T-helper 17 cell (primary cell): ENCODE results near the gene RASL10A. TPM values are rescaled to one million over a fixed set of nuclear protein-coding genes. Genes with fewer than 3 reads are reported as not detected.

ENCODE experiments used
- ATAC-seq: fragments of 150-1000 bp; cut with Tn5 transposase; 2 replicates; pipeline ENCODE4 v1.10.0; 2021; ENCODE audit warnings: mild to moderate bottlenecking, moderate library complexity
- DNase-seq, 3 donors: peaks; one replicate each; pipeline versions ENCODE4 v3.0.0 to v3.0.0-alpha.2; 2020 to 2021
- H3K9me3 ChIP-seq: one replicate; pipeline ENCODE4 v1.7.0; 2013; ENCODE audit warnings: low read length, mild to moderate bottlenecking; ENCODE audit not compliant: control insufficient read depth, poor library complexity, severe bottlenecking
- H3K27ac Mint-ChIP-seq: one replicate; pipeline ENCODE4 v1.8.0; 2022; ENCODE audit warnings: mild to moderate bottlenecking, moderate library complexity, mixed read lengths
- H3K27me3 Mint-ChIP-seq: one replicate; pipeline ENCODE4 v1.8.0; 2022; ENCODE audit warnings: mixed read lengths
- H3K36me3 Mint-ChIP-seq: one replicate; pipeline ENCODE4 v1.8.0; 2022; ENCODE audit warnings: low read depth, mixed read lengths
- H3K4me1 Mint-ChIP-seq: one replicate; pipeline ENCODE4 v1.8.0; 2022; ENCODE audit warnings: mild to moderate bottlenecking, mixed read lengths
- H3K4me3 Mint-ChIP-seq: one replicate; pipeline ENCODE4 v1.8.0; 2022; ENCODE audit warnings: mild to moderate bottlenecking, moderate library complexity, mixed read lengths
- total RNA-seq, 4 donors: library from RNA in 2 of 4; stranded (reverse) in 2 of 4; gene quantifications; one replicate each; pipeline ENCODE4 v1.2.3 and lab custom pipeline; 2022 to 2026

Gene RASL10A
- total RNA-seq, 2 donors from 2014 or later: 0.92 TPM; not detected in 1

- H3K9me3 ChIP-seq: no peaks in the 10 kb centered on the region
- peaks cover 14% of the 10 kb centered on the region for H3K36me3 Mint-ChIP-seq
- H3K4me3 Mint-ChIP-seq: no peak overlapping the region
- no peak overlapping the region for H3K27ac Mint-ChIP-seq
- peaks cover 20% of the 10 kb centered on the region for H3K4me1 Mint-ChIP-seq
- no peaks in the 10 kb centered on the region for H3K27me3 Mint-ChIP-seq
- no peak for DNase-seq
- no peak for ATAC-seq
Measured at GRCh38 chr22:29302402-29302680, 13.2 kb downstream of the RASL10A start.

- H3K27me3 Mint-ChIP-seq: no peaks in the 10 kb centered on the region
- DNase-seq (no peak), ATAC-seq (no peak)
- peaks cover 17% of the 10 kb centered on the region for H3K36me3 Mint-ChIP-seq
- H3K4me1 Mint-ChIP-seq: peaks cover 20% of the 10 kb centered on the region
- H3K27ac Mint-ChIP-seq: peak overlapping the region; percentile 90
- no peak overlapping the region for H3K4me3 Mint-ChIP-seq
- H3K9me3 ChIP-seq: no peaks in the 10 kb centered on the region
Measured at GRCh38 chr22:29301716-29302401, 13.6 kb downstream of the RASL10A start.

GRCh38 chr22:29300807-29301601 is 14.5 kb downstream of the RASL10A start:
- ATAC-seq (peak; percentile 29), DNase-seq (no peak)
- no peaks in the 10 kb centered on the region for H3K27me3 Mint-ChIP-seq
- H3K4me1 Mint-ChIP-seq: peaks cover 16% of the 10 kb centered on the region
- H3K27ac Mint-ChIP-seq: peak overlapping the region; percentile 90
- no peaks in the 10 kb centered on the region for H3K9me3 ChIP-seq
- H3K4me3 Mint-ChIP-seq: peak overlapping the region; percentile 67
- H3K36me3 Mint-ChIP-seq: peaks cover 18% of the 10 kb centered on the region

GRCh38 chr22:29300467-29300806 is 15.1 kb downstream of the RASL10A start:
- Mint-ChIP-seq H3K4me1 (peaks cover 17% of the 10 kb centered on the region), H3K4me3 (no peak overlapping the region), H3K27me3 (no peaks in the 10 kb centered on the region), H3K36me3 (peaks cover 18% of the 10 kb centered on the region), H3K27ac (peak overlapping the region; percentile 90)
- DNase-seq (no peak), ATAC-seq (no peak)
- no peaks in the 10 kb centered on the region for H3K9me3 ChIP-seq

- H3K4me3 Mint-ChIP-seq: peak overlapping the region; percentile 49
- H3K36me3 Mint-ChIP-seq: peaks cover 18% of the 10 kb centered on the region
- DNase-seq (no peak), ATAC-seq (no peak)
- peaks cover 17% of the 10 kb centered on the region for H3K4me1 Mint-ChIP-seq
- peak overlapping the region; percentile 78 for H3K27ac Mint-ChIP-seq
- H3K9me3 ChIP-seq: no peaks in the 10 kb centered on the region
- H3K27me3 Mint-ChIP-seq: no peaks in the 10 kb centered on the region
Measured at GRCh38 chr22:29299136-29299900, 16.2 kb downstream of the RASL10A start.

DNA sequence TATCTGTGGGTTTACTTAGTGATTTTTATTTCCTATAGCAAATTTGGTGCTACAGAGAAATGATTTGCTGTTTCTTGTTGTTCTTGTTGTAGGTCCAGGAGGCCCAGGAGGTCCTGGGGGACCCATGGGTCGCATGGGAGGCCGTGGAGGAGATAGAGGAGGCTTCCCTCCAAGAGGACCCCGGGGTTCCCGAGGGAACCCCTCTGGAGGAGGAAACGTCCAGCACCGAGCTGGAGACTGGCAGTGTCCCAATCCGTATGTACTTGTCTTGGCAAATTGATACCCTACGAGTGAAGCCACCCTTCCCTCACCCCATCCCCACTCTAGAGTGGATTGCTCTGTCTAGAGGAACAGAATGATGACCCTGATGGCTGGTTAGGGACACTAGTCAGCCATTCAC is 16.9 kb downstream of the RASL10A start:
- H3K36me3 Mint-ChIP-seq: peaks cover 18% of the 10 kb centered on the region

DNA sequence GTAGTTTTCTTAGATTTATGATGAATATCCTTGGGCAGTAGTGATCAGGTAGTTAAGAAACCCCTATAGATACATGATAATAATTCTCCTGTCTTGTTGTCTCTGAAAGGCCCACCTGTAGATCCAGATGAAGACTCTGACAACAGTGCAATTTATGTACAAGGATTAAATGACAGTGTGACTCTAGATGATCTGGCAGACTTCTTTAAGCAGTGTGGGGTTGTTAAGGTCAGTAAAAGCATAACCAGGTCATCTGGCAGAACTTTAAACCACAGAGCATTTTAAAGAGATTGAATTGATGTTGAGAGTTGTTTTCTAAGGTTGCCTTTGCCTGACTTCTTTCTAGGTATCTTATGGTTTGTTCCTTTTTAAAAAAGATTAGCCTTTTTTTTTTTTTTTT is 23.1 kb downstream of the RASL10A start:
- ATAC-seq: no peak
- Mint-ChIP-seq H3K27me3 (no peaks in the 10 kb centered on the region), H3K4me1 (peaks cover 11% of the 10 kb centered on the region), H3K4me3 (no peak overlapping the region), H3K36me3 (peaks cover 5% of the 10 kb centered on the region), H3K27ac (peak overlapping the region; percentile 29)
- DNase-seq: no peak
- no peaks in the 10 kb centered on the region for H3K9me3 ChIP-seq

More for the DNA sequence above, 16.9 kb downstream of the RASL10A start:
- H3K9me3 ChIP-seq: no peaks in the 10 kb centered on the region
- ATAC-seq (no peak), DNase-seq (no peak)
- Mint-ChIP-seq H3K4me1 (peaks cover 17% of the 10 kb centered on the region), H3K27ac (no peak overlapping the region), H3K27me3 (no peaks in the 10 kb centered on the region), H3K4me3 (no peak overlapping the region)

- Mint-ChIP-seq H3K4me3 (no peak overlapping the region), H3K36me3 (peaks cover 2% of the 10 kb centered on the region), H3K4me1 (peaks cover 16% of the 10 kb centered on the region), H3K27me3 (no peaks in the 10 kb centered on the region), H3K27ac (no peak overlapping the region)
- ATAC-seq: no peak
- H3K9me3 ChIP-seq: no peaks in the 10 kb centered on the region
- no peak for DNase-seq
Measured at GRCh38 chr22:29291215-29291614, 24.3 kb downstream of the RASL10A start.

DNA sequence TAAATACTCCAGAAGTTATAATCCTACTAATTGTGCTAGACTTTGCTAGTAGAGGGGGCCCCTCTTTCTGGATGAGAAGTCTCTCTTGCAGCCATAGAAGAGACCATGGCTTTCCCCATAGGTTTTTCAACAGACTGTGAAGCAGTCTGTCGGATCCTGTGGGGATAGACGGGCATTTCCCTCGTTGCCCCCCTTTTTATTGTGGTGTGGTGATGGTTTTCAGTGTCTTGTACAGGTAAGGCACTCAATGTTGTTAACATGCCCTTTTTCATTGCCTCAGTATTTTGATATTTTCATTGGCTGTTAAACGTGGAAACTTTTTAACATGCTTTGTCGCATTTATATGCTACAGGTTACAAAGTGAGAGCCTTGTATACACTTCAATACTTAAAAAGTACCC is 25.4 kb downstream of the RASL10A start:
- no peak overlapping the region for H3K4me3 Mint-ChIP-seq
- no peak for DNase-seq
- no peak overlapping the region for H3K27ac Mint-ChIP-seq
- ATAC-seq: no peak
- peaks cover 18% of the 10 kb centered on the region for H3K4me1 Mint-ChIP-seq
- no peaks in the 10 kb centered on the region for H3K27me3 Mint-ChIP-seq
- no peaks in the 10 kb centered on the region for H3K9me3 ChIP-seq
- peaks cover 2% of the 10 kb centered on the region for H3K36me3 Mint-ChIP-seq

DNA sequence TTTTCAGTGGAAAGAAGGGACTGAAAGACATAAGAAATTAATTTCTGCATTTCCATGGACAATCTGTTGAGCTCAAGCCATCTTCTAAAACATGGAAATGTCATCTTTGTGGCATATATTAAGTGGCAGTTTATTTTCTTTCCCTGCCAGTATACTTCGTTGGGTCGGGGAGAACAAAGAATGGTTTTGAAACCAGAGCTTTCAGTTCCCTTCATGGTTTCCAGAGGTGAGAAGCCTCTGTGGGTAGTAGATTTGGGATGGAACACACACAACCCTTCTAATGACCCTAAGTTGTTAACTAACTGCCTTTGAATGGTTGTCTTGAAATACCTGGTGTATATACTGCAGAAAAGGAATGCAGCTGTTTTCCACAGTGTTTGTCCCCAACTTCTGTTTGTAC is 26.7 kb downstream of the RASL10A start:
- peaks cover 2% of the 10 kb centered on the region for H3K36me3 Mint-ChIP-seq
- ATAC-seq (no peak), DNase-seq (no peak)
- H3K27ac Mint-ChIP-seq: no peak overlapping the region
- peaks cover 23% of the 10 kb centered on the region for H3K4me1 Mint-ChIP-seq
- H3K9me3 ChIP-seq: no peaks in the 10 kb centered on the region
- H3K27me3 Mint-ChIP-seq: no peaks in the 10 kb centered on the region
- H3K4me3 Mint-ChIP-seq: no peak overlapping the region

DNA sequence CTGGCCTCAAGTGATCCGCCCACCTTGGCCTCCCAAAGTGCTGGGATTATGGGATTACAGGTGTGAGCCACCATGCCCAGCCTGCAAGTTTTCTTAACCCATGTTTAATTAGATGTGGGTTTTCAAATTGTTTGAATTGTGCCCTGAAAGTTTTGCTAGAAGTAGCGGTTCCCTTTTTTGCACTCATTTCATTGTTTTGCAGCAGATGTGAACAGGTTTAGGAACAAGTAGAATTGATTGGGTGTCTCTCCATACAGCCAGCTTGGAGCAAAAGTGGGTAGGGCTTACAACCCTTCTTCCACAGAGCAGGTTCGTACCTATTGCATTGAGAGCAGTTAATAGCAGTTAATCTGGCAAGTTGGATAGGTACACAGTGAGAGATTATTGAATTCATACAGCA is 31.3 kb downstream of the RASL10A start:
- Mint-ChIP-seq H3K4me1 (peaks cover 22% of the 10 kb centered on the region), H3K27ac (no peak overlapping the region), H3K4me3 (no peak overlapping the region), H3K36me3 (peaks cover 2% of the 10 kb centered on the region), H3K27me3 (no peaks in the 10 kb centered on the region)
- H3K9me3 ChIP-seq: no peaks in the 10 kb centered on the region
- DNase-seq (no peak), ATAC-seq (no peak)

DNA sequence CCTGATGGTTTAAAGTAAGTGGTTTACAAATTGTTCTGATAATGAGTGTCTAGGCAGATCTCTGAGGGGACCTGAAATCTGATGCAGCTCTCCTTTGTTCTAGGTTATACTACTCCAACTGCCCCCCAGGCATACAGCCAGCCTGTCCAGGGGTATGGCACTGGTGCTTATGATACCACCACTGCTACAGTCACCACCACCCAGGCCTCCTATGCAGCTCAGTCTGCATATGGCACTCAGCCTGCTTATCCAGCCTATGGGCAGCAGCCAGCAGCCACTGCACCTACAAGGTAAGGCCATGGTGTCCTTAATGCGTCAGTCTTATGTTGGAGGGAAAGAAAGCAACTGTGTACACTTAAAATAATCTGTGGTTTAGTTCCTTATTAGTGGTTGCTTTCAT is 37.6 kb downstream of the RASL10A start:
- no peak for ATAC-seq
- no peaks in the 10 kb centered on the region for H3K27me3 Mint-ChIP-seq
- no peak overlapping the region for H3K4me3 Mint-ChIP-seq
- H3K9me3 ChIP-seq: no peaks in the 10 kb centered on the region
- H3K4me1 Mint-ChIP-seq: peaks cover 37% of the 10 kb centered on the region
- H3K27ac Mint-ChIP-seq: no peak overlapping the region
- DNase-seq: no peak
- H3K36me3 Mint-ChIP-seq: peaks cover 16% of the 10 kb centered on the region

- H3K9me3 ChIP-seq: no peaks in the 10 kb centered on the region
- ATAC-seq (no peak), DNase-seq (no peak)
- peak overlapping the region; percentile 89 for H3K27ac Mint-ChIP-seq
- H3K36me3 Mint-ChIP-seq: peaks cover 16% of the 10 kb centered on the region
- no peaks in the 10 kb centered on the region for H3K27me3 Mint-ChIP-seq
- peaks cover 46% of the 10 kb centered on the region for H3K4me1 Mint-ChIP-seq
- peak overlapping the region; percentile 41 for H3K4me3 Mint-ChIP-seq
Measured at GRCh38 chr22:29275819-29276565, 39.5 kb downstream of the RASL10A start.
